ENCODE measurements around the gene ZNF616. TPM values are rescaled to one million over a fixed set of nuclear protein-coding genes. Genes with fewer than 3 reads are reported as not detected.

ZNF616 gene
- total and polyA plus RNA-seq, 2 of the 8 experiments (the other 6 are each of a cell fraction or from before 2014, with no cell fraction given), result 5.7 to 40.5 TPM

GRCh38 chr19:52176574-52176973 lies 36.8 kb upstream of the ZNF616 start:
- no peak overlapping the region for H2AFZ ChIP-seq (ENCODE audit: low read length)
- no peaks in the 10 kb centered on the region for H3K36me3 ChIP-seq (ENCODE audit: control insufficient read depth in 2 of 4, insufficient read depth in 4 of 4, low read length in 3 of 4)
- ChIA-PET POLR2A (ENCODE audit: partially characterized antibody) (interaction anchor here (0.6 to 3.4 kb wide), 3 partner anchors 10 to 486 kb away, joined by 3 to 12 read pairs (median 3); partner anchors contain the start of gene PPP2R1A), CTCF (ENCODE audit: partially characterized antibody) (interaction anchor here (1.4 kb wide), 1 partner anchor 29 kb away, joined by 3 read pairs; no protein-coding TSS in a partner anchor)
- H2BK15ac ChIP-seq (ENCODE audit: low read length), result no peak overlapping the region
- peaks cover 0 to 3% (median 1%) of the 10 kb centered on the region in 4 experiments; a peak in 2 of 7 replicates for H3K4me1 ChIP-seq (replicated peaks in 1 of 4; ENCODE audit: control insufficient read depth in 3 of 4, insufficient read depth in 4 of 4, low read length in 3 of 4)
- H3K9ac ChIP-seq (replicated peaks in 1 of 4; ENCODE audit: extremely low read depth in 1 of 4, low read depth in 3 of 4, low read length in 3 of 4), result no peak overlapping the region
- no peak overlapping the region for H3K18ac ChIP-seq (ENCODE audit: extremely low read depth, low read length)
- H3K23me2 ChIP-seq (ENCODE audit: low read depth, low read length), result no peaks in the 10 kb centered on the region; the same call in 1 of the 2 replicates
- no peak overlapping the region for H3K23ac ChIP-seq (ENCODE audit: insufficient read length)
- H3K4me3 ChIP-seq (ENCODE audit: extremely low read depth in 1 of 4, insufficient read depth in 2 of 4, low read depth in 3 of 4, low read length in 4 of 4), result no peak overlapping the region
- 88% methylated on average over 10 of the region's 10 CpGs; no CpG with 5 or more reads in 1 of the 2 experiments for WGBS, 2 experiments (ENCODE audit: extremely low coverage in 1 of 2, insufficient coverage in 1 of 2, insufficient read length in 1 of 2, insufficient replicate concordance in 2 of 2, low coverage in 1 of 2, low lambda C conversion rate in 2 of 2, missing lambda C conversion rate in 1 of 2)
- DNase-seq (ENCODE audit: low read depth in 1 of 2, low spot score in 2 of 2), result no peak
- TF ChIP-seq TEAD4 (IDR thresholded peaks at IDR 0.05; ENCODE audit: low read depth, low read length) (0 out of 2 replicates have a peak, but pooled peaks have one; percentile 32), CEBPB (IDR thresholded peaks at IDR 0.05; ENCODE audit: low read depth, low read length) (0 out of 2 replicates have a peak, but pooled peaks have one; percentile 32), GABPA (IDR thresholded peaks at IDR 0.05; ENCODE audit: borderline replicate concordance, insufficient read depth, low read length) (no peak)
- no peaks in the 10 kb centered on the region for H3K27me3 ChIP-seq (replicated peaks in 1 of 4; ENCODE audit: control insufficient read depth in 3 of 4, extremely low read depth in 1 of 4, insufficient read depth in 3 of 4, low read length in 3 of 4)
- H3K9me3 ChIP-seq (ENCODE audit: insufficient read depth in 2 of 2, low read depth in 1 of 2, low read length in 1 of 2), result no peaks in the 10 kb centered on the region
- no peaks in the 10 kb centered on the region for H4K20me1 ChIP-seq (replicated peaks in 1 of 2; ENCODE audit: control insufficient read depth in 1 of 2, insufficient read depth in 2 of 2, low read length in 2 of 2)
- H3K79me2 ChIP-seq (ENCODE audit: control insufficient read depth in 1 of 2, insufficient read depth in 2 of 2, low read length in 2 of 2), result no peaks in the 10 kb centered on the region
- H3K4ac ChIP-seq (replicated peaks; ENCODE audit: insufficient read length, low read depth, low read length), result no peak overlapping the region
- no peak overlapping the region for H2BK120ac ChIP-seq (replicated peaks; ENCODE audit: low read depth, low read length)
- no peak overlapping the region for H2BK5ac ChIP-seq (ENCODE audit: low read depth, low read length)
- no peak overlapping the region for H2BK20ac ChIP-seq (ENCODE audit: low read length)
- no peak overlapping the region for H3K4me2 ChIP-seq (ENCODE audit: insufficient read depth in 1 of 2, low read depth in 2 of 2, low read length in 2 of 2)
- no peak overlapping the region for H4K8ac ChIP-seq (ENCODE audit: extremely low read depth, insufficient read depth, low read length)
- no peak overlapping the region for H3K27ac ChIP-seq (ENCODE audit: low read depth, low read length)
- H4K91ac ChIP-seq (replicated peaks; ENCODE audit: insufficient read length, low read length), result no peak overlapping the region
- H2BK12ac ChIP-seq (ENCODE audit: low read depth, low read length), result no peak overlapping the region
- no peak overlapping the region for H3K56ac ChIP-seq (replicated peaks; ENCODE audit: insufficient read length, low read depth, low read length)
- no peak overlapping the region for H2AK5ac ChIP-seq (ENCODE audit: low read depth, low read length)
- H3K79me1 ChIP-seq (ENCODE audit: low read depth, low read length), result no peaks in the 10 kb centered on the region
- no peak overlapping the region for H4K5ac ChIP-seq (ENCODE audit: insufficient read length, low read depth, low read length)
- FAIRE-seq, result no peak
- H3K14ac ChIP-seq (ENCODE audit: insufficient read length), result no peak overlapping the region

All from H1 (cell line).